Measurements from ENCODE around the gene SNX7. TPM values are rescaled to one million over a fixed set of nuclear protein-coding genes. Genes with fewer than 3 reads are reported as not detected.

The SNX7 gene
- polyA plus RNA-seq, 1 donor, result 23.6 TPM

DNA sequence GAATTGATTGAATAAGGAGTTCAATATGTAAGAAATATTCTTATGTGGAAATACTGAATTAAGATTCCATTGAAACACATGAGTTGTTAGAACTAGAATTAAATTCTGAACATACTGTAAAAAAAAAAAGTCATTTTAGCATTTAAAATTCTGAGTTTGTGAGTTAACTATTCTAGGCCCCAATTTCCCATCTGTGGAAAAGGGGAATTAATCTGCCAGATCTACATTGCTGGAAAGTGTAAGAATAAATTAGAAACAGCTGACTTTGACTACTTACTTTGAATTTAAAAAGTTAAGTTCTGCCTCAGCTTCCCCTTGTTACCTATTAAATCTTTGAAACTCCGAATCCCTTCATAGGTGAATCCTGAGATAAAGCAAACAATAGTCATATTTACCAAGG lies 103.0 kb downstream of the SNX7 start:
- DNase-seq (ENCODE audit: low read depth), result no peak

DNA sequence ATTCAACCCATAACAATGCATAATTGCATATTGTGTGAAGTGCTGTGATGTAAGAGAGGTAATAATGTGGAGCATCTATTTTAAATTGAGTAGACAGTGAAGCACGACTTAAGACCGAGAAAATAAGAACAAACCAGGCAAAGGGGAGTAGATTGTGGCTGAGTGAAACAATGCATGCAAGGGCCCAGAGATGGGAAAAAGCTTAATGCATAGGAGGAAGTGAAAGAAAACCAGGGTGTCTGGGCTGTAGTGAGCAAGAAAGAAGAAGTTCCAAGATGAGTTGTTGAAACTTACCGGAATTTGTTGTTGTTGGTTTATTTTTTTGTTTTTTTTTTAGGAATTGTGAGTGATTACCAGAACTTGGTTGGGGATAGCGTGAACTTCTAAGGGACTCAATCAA lies 104.7 kb downstream of the SNX7 start:
- DNase-seq (ENCODE audit: low read depth), result no peak

DNA sequence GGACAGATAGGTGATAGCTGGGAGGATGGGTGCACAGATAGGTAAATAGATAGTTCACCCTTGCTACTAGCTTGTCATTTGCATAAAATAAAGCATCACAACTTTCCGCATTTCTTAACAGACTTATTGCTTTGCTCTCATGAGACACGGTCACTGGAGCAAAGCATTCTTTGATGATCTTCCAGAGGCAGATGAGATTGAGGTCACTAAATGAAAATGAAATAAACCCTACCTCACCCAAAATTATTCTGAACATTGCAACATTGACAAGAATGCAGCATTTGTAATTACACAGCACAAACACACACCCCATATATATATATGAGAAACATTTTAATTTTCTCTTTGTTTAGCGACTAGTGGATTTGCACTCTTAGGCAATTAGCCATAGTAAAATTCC lies 107.6 kb downstream of the SNX7 start:
- DNase-seq (ENCODE audit: low read depth), result no peak

DNA sequence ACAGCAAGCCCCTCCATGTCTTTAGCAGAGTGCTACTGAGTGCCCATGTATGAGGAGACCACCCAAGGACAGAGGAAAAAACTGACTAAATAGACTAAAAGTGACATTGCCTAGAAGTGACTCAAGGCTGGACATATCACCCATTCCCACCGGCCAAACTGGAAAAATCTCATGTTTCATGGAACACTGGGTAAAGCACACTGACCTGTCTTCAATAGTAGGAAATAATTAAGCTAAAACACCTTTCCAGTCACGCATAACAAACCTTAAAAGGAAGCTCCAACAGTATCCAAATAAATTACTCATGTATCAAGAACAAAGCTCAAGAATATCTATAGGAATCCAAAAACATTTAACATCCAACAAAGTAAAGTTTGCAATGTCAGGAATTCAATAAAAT lies 120.4 kb downstream of the SNX7 start:
- DNase-seq (ENCODE audit: low read depth), result no peak

DNA sequence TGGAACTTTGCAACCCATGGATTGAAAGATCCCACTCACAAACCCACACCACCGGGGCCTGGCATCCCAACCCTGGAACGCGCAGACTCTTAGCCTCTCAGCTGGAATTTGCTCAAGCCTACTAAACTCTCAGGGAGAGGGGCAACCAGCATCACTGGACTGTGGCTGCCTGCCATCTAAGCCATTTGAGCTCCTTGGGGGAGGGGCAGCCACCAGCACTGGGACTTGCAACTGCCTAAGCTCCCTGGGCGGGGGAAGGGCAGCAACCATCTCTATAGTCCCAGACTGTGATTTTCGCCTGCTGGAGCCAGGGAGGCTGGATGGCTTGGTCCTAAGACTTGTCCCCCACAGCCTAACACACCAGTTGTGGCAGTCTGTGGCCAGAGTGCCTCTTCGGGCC lies 122.3 kb downstream of the SNX7 start:
- no peak for DNase-seq (ENCODE audit: low read depth)

DNA sequence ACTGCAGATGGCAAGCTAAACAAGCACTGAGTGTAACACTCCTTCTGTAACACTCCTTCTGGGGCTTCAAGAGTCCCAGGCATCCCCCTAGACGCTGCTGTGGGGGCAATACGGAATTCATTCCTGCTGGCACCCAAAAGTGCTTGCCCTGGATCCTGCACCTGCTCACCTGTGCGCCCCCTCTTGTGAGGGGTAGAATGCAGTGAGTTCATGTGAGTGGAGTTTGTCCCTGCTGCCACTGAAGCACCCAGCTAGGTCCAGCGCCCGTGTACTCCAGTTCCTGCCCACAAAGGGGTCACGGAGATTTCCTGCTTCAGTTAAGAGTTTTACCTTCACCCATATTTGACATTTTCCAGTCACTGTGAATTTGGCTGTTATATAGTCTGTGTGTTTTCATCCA lies 130.0 kb downstream of the SNX7 start:
- no peak for DNase-seq (ENCODE audit: low read depth)

DNA sequence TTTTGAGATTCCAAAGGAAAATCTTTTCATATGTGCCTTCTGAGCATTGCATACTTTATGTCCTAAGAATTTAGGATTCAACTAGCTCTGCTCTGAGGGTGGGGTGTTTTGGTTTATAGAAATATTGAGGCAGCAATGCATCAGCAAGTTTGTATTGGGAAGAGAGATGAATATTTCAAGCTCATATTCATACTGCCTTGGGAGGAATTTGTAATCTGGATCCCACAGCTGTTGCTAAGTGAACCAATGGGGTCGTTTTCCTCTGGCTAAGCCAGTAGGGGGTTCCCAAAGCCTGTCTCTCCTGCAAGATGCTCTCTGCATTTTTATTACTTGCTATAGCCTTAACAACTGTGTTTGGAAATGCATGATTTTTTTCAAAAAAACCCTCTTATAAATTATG lies 130.6 kb downstream of the SNX7 start:
- DNase-seq (ENCODE audit: low read depth), result peak; percentile 28

DNA sequence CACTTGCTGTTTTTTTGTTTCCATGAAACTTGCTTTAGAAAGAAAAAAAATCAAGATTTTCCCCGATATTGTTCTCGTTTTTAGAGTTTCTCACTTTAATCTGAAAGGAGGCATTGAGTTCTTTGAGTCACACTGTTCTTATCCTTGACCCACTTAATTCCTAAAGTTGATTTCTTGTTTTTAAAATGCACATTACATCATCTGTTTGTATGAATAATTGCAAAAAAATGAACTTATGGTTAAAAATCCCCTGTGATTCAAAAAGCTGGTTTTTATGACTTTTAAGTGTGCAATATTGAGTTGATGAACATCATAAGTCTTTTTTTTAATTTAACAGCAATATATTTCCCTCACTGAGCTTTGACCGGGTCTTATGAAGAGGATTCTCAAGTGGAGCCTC lies 131.6 kb downstream of the SNX7 start:
- DNase-seq (ENCODE audit: low read depth), result no peak

DNA sequence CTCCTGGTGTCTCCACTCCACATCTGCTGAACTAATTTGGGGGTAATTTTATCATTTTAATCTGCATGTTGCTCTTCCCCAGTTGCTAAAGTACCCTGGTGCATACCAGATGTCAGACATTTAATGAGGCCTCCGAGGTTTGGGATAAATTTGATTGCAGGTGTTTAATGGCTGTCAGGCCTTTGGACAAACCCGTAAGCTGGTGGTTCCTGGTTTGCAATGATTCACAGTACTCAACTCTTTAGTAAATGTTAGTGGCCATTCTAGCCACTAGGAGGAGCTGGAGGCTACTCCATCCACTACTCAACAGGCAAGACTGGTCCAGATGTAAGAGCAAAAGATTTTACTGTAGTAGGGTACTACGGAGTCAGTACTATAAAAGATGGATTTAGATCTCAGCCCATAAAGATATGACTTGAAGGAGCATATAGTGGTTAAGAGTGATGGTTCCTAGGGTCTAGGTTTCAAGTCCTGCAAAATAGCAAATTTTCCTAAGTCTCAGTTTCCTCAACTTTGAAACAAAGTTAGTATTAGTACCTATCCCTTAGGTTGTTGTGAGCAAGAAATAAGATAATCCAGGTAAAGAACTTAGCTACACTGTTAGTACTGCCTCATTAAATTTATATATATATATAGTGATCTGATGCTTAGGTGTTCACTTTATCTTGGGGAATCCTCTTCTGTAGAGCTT lies 132.8 kb downstream of the SNX7 start:
- peak; percentile 22 for DNase-seq (ENCODE audit: low read depth)

DNA sequence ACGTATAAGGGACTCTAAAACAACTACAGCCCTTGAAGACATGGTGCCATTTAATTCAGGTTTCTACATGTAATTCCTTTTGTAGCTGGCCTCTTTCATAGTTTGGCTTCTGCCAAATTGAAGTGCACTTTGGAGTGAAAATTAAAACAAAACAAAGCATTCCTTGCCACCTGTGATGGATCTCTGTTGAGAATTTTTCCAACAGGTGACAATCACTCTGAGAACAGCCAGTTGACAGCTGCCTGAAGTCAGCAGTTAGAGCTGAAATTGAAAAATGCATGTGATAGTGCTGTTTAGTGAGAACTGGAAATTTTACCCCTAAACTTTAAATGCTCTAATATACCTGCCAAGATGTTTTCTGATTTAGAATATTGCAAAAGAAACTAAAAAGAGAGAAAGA lies 134.5 kb downstream of the SNX7 start:
- DNase-seq (ENCODE audit: low read depth), result no peak

DNA sequence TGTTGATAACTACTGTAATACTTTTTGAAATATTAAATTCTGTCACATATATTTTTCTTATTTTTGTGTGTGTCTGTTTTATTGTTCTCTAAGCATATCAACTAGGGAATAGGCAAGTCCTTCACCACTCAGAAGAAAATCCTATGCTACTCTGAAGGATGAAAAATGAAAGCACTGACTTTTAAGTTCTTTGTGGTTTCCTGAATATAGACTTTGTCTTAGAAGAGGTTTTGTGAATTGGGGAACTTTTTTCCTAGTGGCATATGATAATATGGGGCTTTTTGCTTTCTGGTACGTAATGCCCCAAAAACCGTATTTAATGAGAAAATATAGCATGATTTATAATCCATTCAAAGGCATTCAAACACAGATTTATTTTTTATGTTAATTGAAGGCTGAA lies 136.0 kb downstream of the SNX7 start:
- DNase-seq (ENCODE audit: low read depth), result no peak

Measured in forelimb muscle (tissue), 1 donor.